ENCODE results near the gene EML4.
"Not testable (repeated sequence)": the region's sequence is repeated elsewhere in the genome, so short reads cannot be mapped to it uniquely, and the experiment has no call there.

Gene EML4

GRCh38 chr2:42172020-42172419, 2.9 kb downstream of the EML4 start:
- no peak for DNase-seq

- no peak for DNase-seq
Observed at GRCh38 chr2:42172566-42172965, 3.4 kb downstream of the EML4 start.

GRCh38 chr2:42173467-42173866, 4.3 kb downstream of the EML4 start:
- not testable (repeated sequence) for DNase-seq

GRCh38 chr2:42176992-42177738, 8.0 kb downstream of the EML4 start:
- DNase-seq, result no peak

GRCh38 chr2:42178335-42178734, 9.2 kb downstream of the EML4 start:
- no peak for DNase-seq

GRCh38 chr2:42180300-42180699, 11.1 kb downstream of the EML4 start:
- DNase-seq, result no peak

- DNase-seq, result peak; percentile 76
Observed at GRCh38 chr2:42182654-42183308, 13.6 kb downstream of the EML4 start.

- no peak for DNase-seq
Observed at GRCh38 chr2:42183775-42184174, 14.6 kb downstream of the EML4 start.

GRCh38 chr2:42184346-42184745, 15.2 kb downstream of the EML4 start:
- no peak for DNase-seq

- no peak for DNase-seq
Observed at GRCh38 chr2:42185220-42185921, 16.2 kb downstream of the EML4 start.

GRCh38 chr2:42186366-42186765, 17.2 kb downstream of the EML4 start:
- no peak for DNase-seq

GRCh38 chr2:42186945-42187632, 17.9 kb downstream of the EML4 start:
- DNase-seq, result no peak

GRCh38 chr2:42187886-42188285, 18.7 kb downstream of the EML4 start:
- DNase-seq, result no peak

GRCh38 chr2:42189235-42189566, 20.0 kb downstream of the EML4 start:
- no peak for DNase-seq

GRCh38 chr2:42190191-42190590, 21.0 kb downstream of the EML4 start:
- no peak for DNase-seq

GRCh38 chr2:42191285-42192009, 22.3 kb downstream of the EML4 start:
- DNase-seq, result no peak

- DNase-seq, result no peak
Observed at GRCh38 chr2:42192010-42192373, 22.8 kb downstream of the EML4 start.

GRCh38 chr2:42192652-42193566, 23.8 kb downstream of the EML4 start:
- DNase-seq, result no peak

- DNase-seq, result no peak
Observed at GRCh38 chr2:42193722-42194187, 24.6 kb downstream of the EML4 start.

- DNase-seq, result no peak
Observed at GRCh38 chr2:42194428-42194827, 25.3 kb downstream of the EML4 start.

- no peak for DNase-seq
Observed at GRCh38 chr2:42195559-42195958, 26.4 kb downstream of the EML4 start.

- DNase-seq, result no peak
Observed at GRCh38 chr2:42196070-42196402, 26.9 kb downstream of the EML4 start.

All from NCI-H146 (cell line).